HepG2 (cell line): ENCODE data around the gene ZNF428. TPM values are rescaled to one million over a fixed set of nuclear protein-coding genes. Genes with fewer than 3 reads are reported as not detected.
A peak's percentile ranks its signal among the peaks of the same experiment; 100 is the strongest.

ENCODE experiments used
- CHD4 ChIP-seq: fragments of 200-600 bp; sonication (generic); IDR thresholded peaks from 2 replicates; pipeline ENCODE4 v1.7.0; 2017; ENCODE audit warnings: mild to moderate bottlenecking, low read length, borderline replicate concordance
- ELF3 ChIP-seq: IDR thresholded peaks from 2 replicates; pipeline ENCODE4 v1.6.1; 2016; ENCODE audit warnings: missing genetic modification reagents, missing compliant biosample characterization
- FOXM1 ChIP-seq: sonication (generic); formaldehyde crosslinking; IDR thresholded peaks from 2 replicates; pipeline ENCODE4 v1.5.0; 2020; ENCODE audit warnings: missing genetic modification reagents
- ZBTB7A ChIP-seq: sonication (generic); formaldehyde crosslinking; IDR thresholded peaks from 2 replicates; pipeline ENCODE4 v1.8.0; 2022; ENCODE audit warnings: mild to moderate bottlenecking, missing genetic modification reagents
- polyA plus RNA-seq, 8 experiments: library from polyadenylated mRNA; depleted of rRNA in 3 of 8; stranded (reverse) in 7 of 8; unstranded in 1 of 8; fragments of >200 nt; fragmentation: Illumina TruSeq in 4 of 8; extraction: Trizol in 4 of 8; gene quantifications; 2 replicates each; pipeline versions ENCODE4 v1.2.1 to v1.2.3, GENCODE V29; 2011 to 2016; ENCODE audit warnings: low read depth in 4 of 8, missing spikeins in 1 of 8, mixed read lengths in 1 of 8; ENCODE audit not compliant: insufficient read depth in 1 of 8
- total RNA-seq, 5 experiments: library from RNA; depleted of rRNA; stranded (reverse); fragments of >200 nt; fragmentation: Illumina TruSeq; extraction: Trizol; gene quantifications; 2 replicates each; pipeline ENCODE4 v1.2.3, GENCODE V29; 2016; ENCODE audit warnings: low read depth in 1 of 5
- TF ChIP-seq, protein P1 (sequence below): sonication (generic); formaldehyde crosslinking; IDR thresholded peaks from 2 replicates; pipeline ENCODE4 v1.9.0; 2021; ENCODE audit warnings: missing genetic modification reagents, borderline replicate concordance
- TF ChIP-seq, protein P2 (sequence below): sonication (generic); formaldehyde crosslinking; IDR thresholded peaks from 2 replicates; pipeline ENCODE4 v1.4.0; 2020; ENCODE audit warnings: mild to moderate bottlenecking, missing genetic modification reagents
- TF ChIP-seq, protein P3 (sequence below): sonication (generic); formaldehyde crosslinking; IDR thresholded peaks from 2 replicates; pipeline ENCODE4 v1.5.1; 2020; ENCODE audit warnings: mild to moderate bottlenecking, missing genetic modification reagents, moderate library complexity
- TF ChIP-seq, protein P4 (sequence below): sonication (generic); formaldehyde crosslinking; IDR thresholded peaks from 2 replicates; pipeline ENCODE4 v1.4.0; 2020; ENCODE audit warnings: missing genetic modification reagents
- TF ChIP-seq, protein P5 (sequence below): sonication (generic); formaldehyde crosslinking; IDR thresholded peaks from 2 replicates; pipeline ENCODE4 v1.8.1; 2023; ENCODE audit warnings: mild to moderate bottlenecking, missing genetic modification reagents, borderline replicate concordance

The ZNF428 gene
- total and polyA plus RNA-seq, 2 of the 13 experiments (the other 11 are each of a cell fraction or from before 2014, with no cell fraction given), result 10.4 to 26.9 TPM

DNA sequence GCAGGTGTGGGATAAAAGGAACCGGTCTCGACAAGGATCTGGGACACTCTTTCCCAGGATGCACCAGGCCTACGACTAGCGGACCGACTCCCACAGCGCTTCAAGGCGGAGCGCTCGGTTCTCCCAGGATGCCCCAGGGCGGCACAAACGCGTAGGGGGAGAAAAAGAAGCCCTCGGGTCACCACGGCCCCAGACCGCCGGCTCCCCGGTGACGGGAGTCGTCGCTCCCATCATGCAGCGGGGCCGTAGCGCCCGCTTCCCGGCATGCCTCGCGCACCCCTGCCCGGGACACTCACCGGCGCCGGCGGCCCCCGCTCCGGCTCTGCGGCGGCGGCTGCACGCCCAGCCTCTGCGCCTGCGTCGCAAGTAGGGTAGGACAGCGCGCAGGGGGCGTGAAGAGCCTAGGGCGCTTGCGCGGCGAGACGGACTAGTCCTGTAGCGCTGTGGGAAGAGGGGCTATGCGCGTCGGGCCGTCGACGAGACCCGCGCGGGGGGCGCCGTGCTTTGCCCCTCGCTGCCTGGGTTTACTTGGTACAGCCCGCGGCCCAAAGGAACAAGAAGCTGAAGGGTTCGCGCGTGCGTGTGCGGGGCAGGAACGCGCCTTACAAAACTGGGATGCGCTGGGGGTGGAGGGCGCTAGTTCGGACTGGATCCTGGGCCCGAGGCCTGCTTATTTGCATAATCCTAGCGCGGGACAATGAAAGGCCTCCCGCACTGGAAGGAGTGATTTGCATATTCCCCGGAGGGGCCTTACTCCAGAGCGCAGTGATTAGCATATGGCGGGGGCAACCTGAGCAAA lies at the start of gene ZNF428 (continued):
- TF ChIP-seq, protein P1, sequence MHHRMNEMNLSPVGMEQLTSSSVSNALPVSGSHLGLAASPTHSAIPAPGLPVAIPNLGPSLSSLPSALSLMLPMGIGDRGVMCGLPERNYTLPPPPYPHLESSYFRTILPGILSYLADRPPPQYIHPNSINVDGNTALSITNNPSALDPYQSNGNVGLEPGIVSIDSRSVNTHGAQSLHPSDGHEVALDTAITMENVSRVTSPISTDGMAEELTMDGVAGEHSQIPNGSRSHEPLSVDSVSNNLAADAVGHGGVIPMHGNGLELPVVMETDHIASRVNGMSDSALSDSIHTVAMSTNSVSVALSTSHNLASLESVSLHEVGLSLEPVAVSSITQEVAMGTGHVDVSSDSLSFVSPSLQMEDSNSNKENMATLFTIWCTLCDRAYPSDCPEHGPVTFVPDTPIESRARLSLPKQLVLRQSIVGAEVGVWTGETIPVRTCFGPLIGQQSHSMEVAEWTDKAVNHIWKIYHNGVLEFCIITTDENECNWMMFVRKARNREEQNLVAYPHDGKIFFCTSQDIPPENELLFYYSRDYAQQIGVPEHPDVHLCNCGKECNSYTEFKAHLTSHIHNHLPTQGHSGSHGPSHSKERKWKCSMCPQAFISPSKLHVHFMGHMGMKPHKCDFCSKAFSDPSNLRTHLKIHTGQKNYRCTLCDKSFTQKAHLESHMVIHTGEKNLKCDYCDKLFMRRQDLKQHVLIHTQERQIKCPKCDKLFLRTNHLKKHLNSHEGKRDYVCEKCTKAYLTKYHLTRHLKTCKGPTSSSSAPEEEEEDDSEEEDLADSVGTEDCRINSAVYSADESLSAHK, result no peak
- TF ChIP-seq FOXM1 (0 out of 2 replicates have a peak, but pooled peaks have one; percentile 22), ELF3 (CRISPR knock-in tag) (no peak), ZBTB7A (CRISPR knock-in tag) (0 out of 2 replicates have a peak, but pooled peaks have one; percentile 14), CHD4 (no peak)
- TF ChIP-seq, protein P2, sequence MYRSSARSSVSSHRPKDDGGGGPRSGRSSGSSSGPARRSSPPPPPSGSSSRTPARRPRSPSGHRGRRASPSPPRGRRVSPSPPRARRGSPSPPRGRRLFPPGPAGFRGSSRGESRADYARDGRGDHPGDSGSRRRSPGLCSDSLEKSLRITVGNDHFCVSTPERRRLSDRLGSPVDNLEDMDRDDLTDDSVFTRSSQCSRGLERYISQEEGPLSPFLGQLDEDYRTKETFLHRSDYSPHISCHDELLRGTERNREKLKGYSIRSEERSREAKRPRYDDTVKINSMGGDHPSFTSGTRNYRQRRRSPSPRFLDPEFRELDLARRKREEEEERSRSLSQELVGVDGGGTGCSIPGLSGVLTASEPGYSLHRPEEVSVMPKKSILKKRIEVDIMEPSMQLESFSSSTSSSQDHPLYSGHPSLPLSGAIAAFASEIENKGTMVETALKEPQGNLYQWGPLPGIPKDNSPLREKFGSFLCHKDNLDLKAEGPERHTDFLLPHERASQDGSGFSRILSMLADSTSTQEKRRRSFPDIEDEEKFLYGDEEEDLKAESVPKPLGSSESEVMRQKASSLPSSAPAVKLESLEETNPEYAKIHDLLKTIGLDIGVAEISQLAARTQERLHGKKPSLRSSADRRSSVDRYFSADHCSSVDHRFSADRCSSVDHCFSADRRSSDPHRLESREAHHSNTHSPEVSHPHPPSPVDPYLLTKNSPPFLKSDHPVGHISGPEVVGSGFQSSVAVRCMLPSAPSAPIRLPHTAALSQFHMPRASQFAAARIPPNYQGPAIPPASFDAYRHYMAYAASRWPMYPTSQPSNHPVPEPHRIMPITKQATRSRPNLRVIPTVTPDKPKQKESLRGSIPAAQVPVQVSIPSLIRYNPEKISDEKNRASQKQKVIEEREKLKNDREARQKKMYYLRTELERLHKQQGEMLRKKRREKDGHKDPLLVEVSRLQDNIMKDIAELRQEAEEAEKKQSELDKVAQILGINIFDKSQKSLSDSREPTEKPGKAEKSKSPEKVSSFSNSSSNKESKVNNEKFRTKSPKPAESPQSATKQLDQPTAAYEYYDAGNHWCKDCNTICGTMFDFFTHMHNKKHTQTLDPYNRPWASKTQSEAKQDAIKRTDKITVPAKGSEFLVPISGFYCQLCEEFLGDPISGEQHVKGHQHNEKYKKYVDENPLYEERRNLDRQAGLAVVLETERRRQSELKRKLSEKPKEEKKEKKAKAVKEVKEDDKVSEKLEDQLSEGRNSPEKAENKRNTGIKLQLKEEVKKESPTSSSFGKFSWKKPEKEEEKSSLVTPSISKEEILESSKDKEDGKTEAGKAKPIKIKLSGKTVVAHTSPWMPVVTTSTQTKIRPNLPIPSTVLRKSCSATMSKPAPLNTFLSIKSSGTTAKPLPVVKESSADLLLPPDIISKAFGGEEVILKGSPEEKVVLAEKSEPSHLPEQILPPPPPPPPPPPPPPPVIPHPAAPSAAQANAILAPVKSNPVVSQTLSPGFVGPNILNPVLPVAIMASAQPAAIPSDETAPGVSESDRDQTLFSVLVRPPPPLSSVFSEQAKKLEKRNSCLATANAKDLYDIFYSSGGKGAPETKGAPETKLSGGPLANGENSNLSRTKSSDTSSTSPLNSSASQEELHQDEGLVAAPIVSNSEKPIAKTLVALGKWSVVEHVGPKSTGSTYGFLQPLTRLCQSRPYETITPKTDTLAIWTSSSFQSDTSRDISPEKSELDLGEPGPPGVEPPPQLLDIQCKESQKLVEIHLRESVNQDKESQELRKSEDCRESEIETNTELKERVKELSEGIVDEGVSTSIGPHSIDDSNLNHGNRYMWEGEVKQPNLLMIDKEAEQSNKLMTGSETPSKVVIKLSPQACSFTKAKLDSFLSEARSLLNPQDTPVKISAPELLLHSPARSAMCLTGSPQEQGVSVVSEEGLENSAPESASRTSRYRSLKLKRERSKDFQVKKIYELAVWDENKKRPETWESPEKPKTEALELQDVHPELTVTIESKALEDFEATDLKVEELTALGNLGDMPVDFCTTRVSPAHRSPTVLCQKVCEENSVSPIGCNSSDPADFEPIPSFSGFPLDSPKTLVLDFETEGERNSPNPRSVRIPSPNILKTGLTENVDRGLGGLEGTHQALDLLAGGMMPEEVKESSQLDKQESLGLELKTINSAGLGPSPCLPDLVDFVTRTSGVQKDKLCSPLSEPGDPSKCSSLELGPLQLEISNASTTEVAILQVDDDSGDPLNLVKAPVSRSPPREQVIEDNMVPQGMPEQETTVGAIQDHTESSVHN, result no peak
- TF ChIP-seq, protein P3, sequence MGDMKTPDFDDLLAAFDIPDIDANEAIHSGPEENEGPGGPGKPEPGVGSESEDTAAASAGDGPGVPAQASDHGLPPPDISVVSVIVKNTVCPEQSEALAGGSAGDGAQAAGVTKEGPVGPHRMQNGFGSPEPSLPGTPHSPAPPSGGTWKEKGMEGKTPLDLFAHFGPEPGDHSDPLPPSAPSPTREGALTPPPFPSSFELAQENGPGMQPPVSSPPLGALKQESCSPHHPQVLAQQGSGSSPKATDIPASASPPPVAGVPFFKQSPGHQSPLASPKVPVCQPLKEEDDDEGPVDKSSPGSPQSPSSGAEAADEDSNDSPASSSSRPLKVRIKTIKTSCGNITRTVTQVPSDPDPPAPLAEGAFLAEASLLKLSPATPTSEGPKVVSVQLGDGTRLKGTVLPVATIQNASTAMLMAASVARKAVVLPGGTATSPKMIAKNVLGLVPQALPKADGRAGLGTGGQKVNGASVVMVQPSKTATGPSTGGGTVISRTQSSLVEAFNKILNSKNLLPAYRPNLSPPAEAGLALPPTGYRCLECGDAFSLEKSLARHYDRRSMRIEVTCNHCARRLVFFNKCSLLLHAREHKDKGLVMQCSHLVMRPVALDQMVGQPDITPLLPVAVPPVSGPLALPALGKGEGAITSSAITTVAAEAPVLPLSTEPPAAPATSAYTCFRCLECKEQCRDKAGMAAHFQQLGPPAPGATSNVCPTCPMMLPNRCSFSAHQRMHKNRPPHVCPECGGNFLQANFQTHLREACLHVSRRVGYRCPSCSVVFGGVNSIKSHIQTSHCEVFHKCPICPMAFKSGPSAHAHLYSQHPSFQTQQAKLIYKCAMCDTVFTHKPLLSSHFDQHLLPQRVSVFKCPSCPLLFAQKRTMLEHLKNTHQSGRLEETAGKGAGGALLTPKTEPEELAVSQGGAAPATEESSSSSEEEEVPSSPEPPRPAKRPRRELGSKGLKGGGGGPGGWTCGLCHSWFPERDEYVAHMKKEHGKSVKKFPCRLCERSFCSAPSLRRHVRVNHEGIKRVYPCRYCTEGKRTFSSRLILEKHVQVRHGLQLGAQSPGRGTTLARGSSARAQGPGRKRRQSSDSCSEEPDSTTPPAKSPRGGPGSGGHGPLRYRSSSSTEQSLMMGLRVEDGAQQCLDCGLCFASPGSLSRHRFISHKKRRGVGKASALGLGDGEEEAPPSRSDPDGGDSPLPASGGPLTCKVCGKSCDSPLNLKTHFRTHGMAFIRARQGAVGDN, result peak; percentile 100
- TF ChIP-seq, protein P4, sequence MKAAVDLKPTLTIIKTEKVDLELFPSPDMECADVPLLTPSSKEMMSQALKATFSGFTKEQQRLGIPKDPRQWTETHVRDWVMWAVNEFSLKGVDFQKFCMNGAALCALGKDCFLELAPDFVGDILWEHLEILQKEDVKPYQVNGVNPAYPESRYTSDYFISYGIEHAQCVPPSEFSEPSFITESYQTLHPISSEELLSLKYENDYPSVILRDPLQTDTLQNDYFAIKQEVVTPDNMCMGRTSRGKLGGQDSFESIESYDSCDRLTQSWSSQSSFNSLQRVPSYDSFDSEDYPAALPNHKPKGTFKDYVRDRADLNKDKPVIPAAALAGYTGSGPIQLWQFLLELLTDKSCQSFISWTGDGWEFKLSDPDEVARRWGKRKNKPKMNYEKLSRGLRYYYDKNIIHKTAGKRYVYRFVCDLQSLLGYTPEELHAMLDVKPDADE (CRISPR knock-in tag), result peak; percentile 87; the same call in 1 of the 2 replicates
- TF ChIP-seq, protein P5, sequence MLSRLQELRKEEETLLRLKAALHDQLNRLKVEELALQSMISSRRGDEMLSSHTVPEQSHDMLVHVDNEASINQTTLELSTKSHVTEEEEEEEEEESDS (CRISPR knock-in tag), result peak; percentile 95
